SK-N-SH (cell line): Measurements from ENCODE around the gene GPR173. TPM values are rescaled to one million over a fixed set of nuclear protein-coding genes. Genes with fewer than 3 reads are reported as not detected.
A peak's percentile ranks its signal among the peaks of the same experiment; 100 is the strongest.

Experiments
- CTCF ChIA-PET: fragments of 300-600, 350-600 bp; formaldehyde crosslinking; extraction: SDS; loops from one replicate; lab custom pipeline; 2021; lab: Yijun Ruan, JAX
- POLR2A ChIA-PET: fragments of 350-600 bp; sonication (Branson Sonifier 250); formaldehyde crosslinking; extraction: SDS; loops from one replicate; lab custom pipeline; 2020; ENCODE audit warnings: antibody characterized with exemption, inconsistent platforms; lab: Yijun Ruan, JAX
- DNase-seq: peaks from one replicate; pipeline ENCODE4 v3.0.0; 2012
- H2AFZ ChIP-seq: fragments of 200-600 bp; sonication (generic); 2 replicates; pipeline ENCODE4 v1.8.1; 2016; ENCODE audit warnings: antibody characterized with exemption, mild to moderate bottlenecking, low read depth
- H3F3A ChIP-seq: fragments of 200-600 bp; sonication (generic); replicated peaks from 2 replicates; pipeline ENCODE3; 2016; ENCODE audit warnings: antibody characterized with exemption, mild to moderate bottlenecking; ENCODE audit not compliant: insufficient read depth
- H3K27ac ChIP-seq, 2 experiments: fragments of 200-500 bp in 1 of 2; fragments of 200-600 bp in 1 of 2; sonication (Bioruptor generic) in 1 of 2; sonication (generic), shearing (Covaris generic) in 1 of 2; 2 replicates each; pipeline versions ENCODE4 v1.5.1 to v1.6.1; 2014 to 2016; ENCODE audit warnings: low read depth in 2 of 2, inconsistent platforms in 1 of 2, low read length in 1 of 2, mild to moderate bottlenecking in 1 of 2, mixed read lengths in 1 of 2
- H3K27me3 ChIP-seq: fragments of 200-600 bp; sonication (generic), shearing (Covaris generic); 2 replicates; pipeline ENCODE4 v1.6.1; 2016; ENCODE audit warnings: mixed run types; ENCODE audit not compliant: insufficient read depth
- H3K36me3 ChIP-seq, 2 experiments: fragments of 200-500 bp in 1 of 2; fragments of 200-600 bp in 1 of 2; sonication (Bioruptor generic) in 1 of 2; sonication (generic) in 1 of 2; replicated peaks in 1 of 2; 2 replicates each; pipeline versions ENCODE3 to v1.5.1; 2014 to 2016; ENCODE audit warnings: low read length in 1 of 2, mild to moderate bottlenecking in 1 of 2; ENCODE audit not compliant: insufficient read depth in 2 of 2, control insufficient read depth in 1 of 2
- H3K4me1 ChIP-seq, 2 experiments: fragments of 200-500 bp in 1 of 2; fragments of 200-600 bp in 1 of 2; sonication (Bioruptor generic) in 1 of 2; sonication (generic), shearing (Covaris generic) in 1 of 2; 2 replicates each; pipeline versions ENCODE4 v1.5.1 to v1.6.1; 2014 to 2016; ENCODE audit warnings: low read depth in 1 of 2, low read length in 1 of 2, mixed run types in 1 of 2; ENCODE audit not compliant: insufficient read depth in 2 of 2, control insufficient read depth in 1 of 2
- H3K4me2 ChIP-seq: fragments of 200-600 bp; sonication (generic), shearing (Covaris generic); 2 replicates; pipeline ENCODE4 v1.6.1; 2017; ENCODE audit warnings: mixed run types
- H3K4me3 ChIP-seq, 2 experiments: fragments of 200-500 bp in 1 of 2; fragments of 200-600 bp in 1 of 2; sonication (Bioruptor generic) in 1 of 2; sonication (generic), shearing (Covaris generic) in 1 of 2; 2 replicates each; pipeline versions ENCODE4 v1.5.1 to v1.8.1; 2014 to 2016; ENCODE audit warnings: low read depth in 2 of 2, inconsistent platforms in 1 of 2, low read length in 1 of 2, mild to moderate bottlenecking in 1 of 2, mixed read lengths in 1 of 2, moderate library complexity in 1 of 2
- H3K79me2 ChIP-seq: fragments of 200-600 bp; sonication (generic); 2 replicates; pipeline ENCODE4 v1.8.1; 2017; ENCODE audit warnings: mild to moderate bottlenecking; ENCODE audit not compliant: insufficient read depth
- H3K9ac ChIP-seq: fragments of 200-600 bp; sonication (generic); 2 replicates; pipeline ENCODE4 v1.6.1; 2017; ENCODE audit warnings: mixed run types
- H3K9me2 ChIP-seq: fragments of 200-600 bp; sonication (generic); 2 replicates; pipeline ENCODE4 v1.6.1; 2017; ENCODE audit warnings: mixed run types
- H3K9me3 ChIP-seq: fragments of 200-600 bp; sonication (generic); 2 replicates; pipeline ENCODE4 v1.6.1; 2017; ENCODE audit warnings: mixed run types, mild to moderate bottlenecking, moderate library complexity
- H4K20me1 ChIP-seq: fragments of 200-600 bp; sonication (generic); 2 replicates; pipeline ENCODE4 v1.6.1; 2017; ENCODE audit warnings: mild to moderate bottlenecking, mixed run types; ENCODE audit not compliant: insufficient read depth
- CHD2 ChIP-seq: fragments of 150-350 bp; IDR thresholded peaks from 2 replicates; pipeline ENCODE4 v1.6.1; 2018; ENCODE audit warnings: low read length; ENCODE audit not compliant: partially characterized antibody
- FOSL2 ChIP-seq: IDR thresholded peaks from 2 replicates; pipeline ENCODE4 v1.4.0; 2012; ENCODE audit warnings: low read depth, mild to moderate bottlenecking, moderate library complexity, borderline replicate concordance
- FOXM1 ChIP-seq: IDR thresholded peaks from 2 replicates; pipeline ENCODE4 v1.4.0; 2012; ENCODE audit warnings: low read depth, mild to moderate bottlenecking
- GATA2 ChIP-seq: sonication (generic); formaldehyde crosslinking; IDR thresholded peaks from 2 replicates; pipeline ENCODE4 v1.5.0; 2020; ENCODE audit warnings: mild to moderate bottlenecking, missing genetic modification reagents
- NFIC ChIP-seq: IDR thresholded peaks from 2 replicates; pipeline ENCODE4 v1.4.0; 2012; ENCODE audit warnings: borderline replicate concordance
- RAD21 ChIP-seq: IDR thresholded peaks from 2 replicates; pipeline ENCODE4 v1.6.1; 2012; ENCODE audit warnings: mild to moderate bottlenecking, low read length
- RCOR1 ChIP-seq: fragments of 150-350 bp; IDR thresholded peaks from 2 replicates; pipeline ENCODE4 v1.6.1; 2017; ENCODE audit warnings: antibody characterized with exemption, low read length
- RFX5 ChIP-seq: IDR thresholded peaks from 2 replicates; pipeline ENCODE4 v1.6.1; 2012; ENCODE audit warnings: mild to moderate bottlenecking, improper control_type of control experiment, low read length
- SIN3A ChIP-seq: IDR thresholded peaks from 2 replicates; pipeline ENCODE4 v1.6.1; 2012; ENCODE audit warnings: low read depth, mild to moderate bottlenecking, low read length, moderate library complexity, borderline replicate concordance
- TCF12 ChIP-seq: IDR thresholded peaks from 2 replicates; pipeline ENCODE4 v1.4.0; 2012
- TEAD4 ChIP-seq: IDR thresholded peaks from 2 replicates; pipeline ENCODE4 v1.4.0; 2012; ENCODE audit warnings: mild to moderate bottlenecking, borderline replicate concordance; ENCODE audit not compliant: insufficient read depth
- USF1 ChIP-seq: IDR thresholded peaks from 2 replicates; pipeline ENCODE4 v1.4.0; 2012; ENCODE audit warnings: low read depth, borderline replicate concordance
- WGBS: methylation state at CpG from one replicate; pipeline ENCODE4 v1.1.6; 2017; ENCODE audit warnings: low lambda C conversion rate; 5-methylcytosine and 5-hydroxymethylcytosine counted together
- polyA plus RNA-seq, 3 experiments: library from polyadenylated mRNA; depleted of rRNA; stranded (reverse); fragments of >200 nt; gene quantifications; 2 replicates each; pipeline ENCODE4 v1.2.3, GENCODE V29; 2012
- TF ChIP-seq, protein P1 (sequence below): IDR thresholded peaks from 2 replicates; pipeline ENCODE4 v1.4.0; 2012; ENCODE audit warnings: low read depth
- TF ChIP-seq, protein P2 (sequence below): fragments of 200-600 bp; sonication (generic); IDR thresholded peaks from 2 replicates; pipeline ENCODE4 v1.6.1; 2017; ENCODE audit warnings: antibody characterized with exemption, mild to moderate bottlenecking, moderate library complexity
- TF ChIP-seq, protein P3 (sequence below): IDR thresholded peaks from 2 replicates; pipeline ENCODE4; 2012
- TF ChIP-seq, protein P4 (sequence below): IDR thresholded peaks from 2 replicates; pipeline ENCODE4 v1.6.1; 2012; ENCODE audit warnings: mild to moderate bottlenecking, low read depth, low read length, moderate library complexity
- TF ChIP-seq, protein P5 (sequence below): fragments of 150-350 bp; IDR thresholded peaks from 2 replicates; pipeline ENCODE4 v1.6.1; 2017; ENCODE audit warnings: antibody characterized with exemption, low read length, low read depth, borderline replicate concordance

GPR173 gene
- polyA plus RNA-seq, 1 of the 3 experiments (the other 2 are of a cell fraction): 5.8 TPM

- peak overlapping the region; percentile 59 to 65 for H3K4me3 ChIP-seq
- peak overlapping the region in 1 of 2 experiments; percentile 17; a peak in 1 of 4 replicates for H3K27ac ChIP-seq
- H3K4me2 ChIP-seq: peak overlapping the region; percentile 81
- H3K27me3 ChIP-seq: peaks cover 12% of the 10 kb centered on the region; the same call in 1 of the 2 replicates
- POLR2A ChIA-PET: interaction anchor here (1.5 to 1.6 kb wide), 2 partner anchors 33 to 54 kb away, joined by 5 to 6 read pairs; partner anchors contain the start of gene TSPYL2
- DNase-seq: no peak
- H3K9me2 ChIP-seq: no peaks in the 10 kb centered on the region
- no peaks in the 10 kb centered on the region for H3F3A ChIP-seq
- peaks cover 0 to 9% of the 10 kb centered on the region in 2 experiments; a peak in 1 of 4 replicates for H3K4me1 ChIP-seq
- peaks cover 52% of the 10 kb centered on the region for H3K79me2 ChIP-seq
- no peak overlapping the region for H2AFZ ChIP-seq
- peaks cover 26% of the 10 kb centered on the region; the same call in 1 of the 2 replicates for H4K20me1 ChIP-seq
- no peaks in the 10 kb centered on the region for H3K36me3 ChIP-seq
- TF ChIP-seq GATA2 (no peak), TEAD4 (no peak), RCOR1 (no peak), USF1 (no peak), TCF12 (no peak), CHD2 (no peak), FOSL2 (no peak), SIN3A (no peak), RFX5 (no peak), FOXM1 (no peak), RAD21 (no peak), NFIC (no peak)
- TF ChIP-seq, protein P1, sequence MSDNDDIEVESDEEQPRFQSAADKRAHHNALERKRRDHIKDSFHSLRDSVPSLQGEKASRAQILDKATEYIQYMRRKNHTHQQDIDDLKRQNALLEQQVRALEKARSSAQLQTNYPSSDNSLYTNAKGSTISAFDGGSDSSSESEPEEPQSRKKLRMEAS: no peak
- TF ChIP-seq, protein P2, sequence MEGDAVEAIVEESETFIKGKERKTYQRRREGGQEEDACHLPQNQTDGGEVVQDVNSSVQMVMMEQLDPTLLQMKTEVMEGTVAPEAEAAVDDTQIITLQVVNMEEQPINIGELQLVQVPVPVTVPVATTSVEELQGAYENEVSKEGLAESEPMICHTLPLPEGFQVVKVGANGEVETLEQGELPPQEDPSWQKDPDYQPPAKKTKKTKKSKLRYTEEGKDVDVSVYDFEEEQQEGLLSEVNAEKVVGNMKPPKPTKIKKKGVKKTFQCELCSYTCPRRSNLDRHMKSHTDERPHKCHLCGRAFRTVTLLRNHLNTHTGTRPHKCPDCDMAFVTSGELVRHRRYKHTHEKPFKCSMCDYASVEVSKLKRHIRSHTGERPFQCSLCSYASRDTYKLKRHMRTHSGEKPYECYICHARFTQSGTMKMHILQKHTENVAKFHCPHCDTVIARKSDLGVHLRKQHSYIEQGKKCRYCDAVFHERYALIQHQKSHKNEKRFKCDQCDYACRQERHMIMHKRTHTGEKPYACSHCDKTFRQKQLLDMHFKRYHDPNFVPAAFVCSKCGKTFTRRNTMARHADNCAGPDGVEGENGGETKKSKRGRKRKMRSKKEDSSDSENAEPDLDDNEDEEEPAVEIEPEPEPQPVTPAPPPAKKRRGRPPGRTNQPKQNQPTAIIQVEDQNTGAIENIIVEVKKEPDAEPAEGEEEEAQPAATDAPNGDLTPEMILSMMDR: no peak
- TF ChIP-seq, protein P3, sequence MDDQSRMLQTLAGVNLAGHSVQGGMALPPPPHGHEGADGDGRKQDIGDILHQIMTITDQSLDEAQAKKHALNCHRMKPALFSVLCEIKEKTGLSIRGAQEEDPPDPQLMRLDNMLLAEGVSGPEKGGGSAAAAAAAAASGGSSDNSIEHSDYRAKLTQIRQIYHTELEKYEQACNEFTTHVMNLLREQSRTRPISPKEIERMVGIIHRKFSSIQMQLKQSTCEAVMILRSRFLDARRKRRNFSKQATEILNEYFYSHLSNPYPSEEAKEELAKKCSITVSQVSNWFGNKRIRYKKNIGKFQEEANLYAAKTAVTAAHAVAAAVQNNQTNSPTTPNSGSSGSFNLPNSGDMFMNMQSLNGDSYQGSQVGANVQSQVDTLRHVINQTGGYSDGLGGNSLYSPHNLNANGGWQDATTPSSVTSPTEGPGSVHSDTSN: no peak
- TF ChIP-seq, protein P4, sequence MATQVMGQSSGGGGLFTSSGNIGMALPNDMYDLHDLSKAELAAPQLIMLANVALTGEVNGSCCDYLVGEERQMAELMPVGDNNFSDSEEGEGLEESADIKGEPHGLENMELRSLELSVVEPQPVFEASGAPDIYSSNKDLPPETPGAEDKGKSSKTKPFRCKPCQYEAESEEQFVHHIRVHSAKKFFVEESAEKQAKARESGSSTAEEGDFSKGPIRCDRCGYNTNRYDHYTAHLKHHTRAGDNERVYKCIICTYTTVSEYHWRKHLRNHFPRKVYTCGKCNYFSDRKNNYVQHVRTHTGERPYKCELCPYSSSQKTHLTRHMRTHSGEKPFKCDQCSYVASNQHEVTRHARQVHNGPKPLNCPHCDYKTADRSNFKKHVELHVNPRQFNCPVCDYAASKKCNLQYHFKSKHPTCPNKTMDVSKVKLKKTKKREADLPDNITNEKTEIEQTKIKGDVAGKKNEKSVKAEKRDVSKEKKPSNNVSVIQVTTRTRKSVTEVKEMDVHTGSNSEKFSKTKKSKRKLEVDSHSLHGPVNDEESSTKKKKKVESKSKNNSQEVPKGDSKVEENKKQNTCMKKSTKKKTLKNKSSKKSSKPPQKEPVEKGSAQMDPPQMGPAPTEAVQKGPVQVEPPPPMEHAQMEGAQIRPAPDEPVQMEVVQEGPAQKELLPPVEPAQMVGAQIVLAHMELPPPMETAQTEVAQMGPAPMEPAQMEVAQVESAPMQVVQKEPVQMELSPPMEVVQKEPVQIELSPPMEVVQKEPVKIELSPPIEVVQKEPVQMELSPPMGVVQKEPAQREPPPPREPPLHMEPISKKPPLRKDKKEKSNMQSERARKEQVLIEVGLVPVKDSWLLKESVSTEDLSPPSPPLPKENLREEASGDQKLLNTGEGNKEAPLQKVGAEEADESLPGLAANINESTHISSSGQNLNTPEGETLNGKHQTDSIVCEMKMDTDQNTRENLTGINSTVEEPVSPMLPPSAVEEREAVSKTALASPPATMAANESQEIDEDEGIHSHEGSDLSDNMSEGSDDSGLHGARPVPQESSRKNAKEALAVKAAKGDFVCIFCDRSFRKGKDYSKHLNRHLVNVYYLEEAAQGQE: no peak
- TF ChIP-seq, protein P5, sequence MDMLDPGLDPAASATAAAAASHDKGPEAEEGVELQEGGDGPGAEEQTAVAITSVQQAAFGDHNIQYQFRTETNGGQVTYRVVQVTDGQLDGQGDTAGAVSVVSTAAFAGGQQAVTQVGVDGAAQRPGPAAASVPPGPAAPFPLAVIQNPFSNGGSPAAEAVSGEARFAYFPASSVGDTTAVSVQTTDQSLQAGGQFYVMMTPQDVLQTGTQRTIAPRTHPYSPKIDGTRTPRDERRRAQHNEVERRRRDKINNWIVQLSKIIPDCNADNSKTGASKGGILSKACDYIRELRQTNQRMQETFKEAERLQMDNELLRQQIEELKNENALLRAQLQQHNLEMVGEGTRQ: no peak
- TF ChIP-seq, all 33 proteins: peak for 0
- Histone ChIP-seq H3K9me3 (no peaks in the 10 kb centered on the region), H3K9ac (peak overlapping the region; percentile 26; the same call in 1 of the 2 replicates)
- CTCF ChIA-PET: interaction anchor here (1.3 kb wide), 1 partner anchor 33 kb away, joined by 3 read pairs; the partner anchor contains the start of gene TSPYL2
- 3% methylated on average over 8 of the region's 8 CpGs for WGBS
These were observed 533 bp downstream of the GPR173 start for GRCh38 chrX:53049127-53049517.
